WTC11 (cell line): ENCODE results near the gene NALCN. TPM values are rescaled to one million over a fixed set of nuclear protein-coding genes. Genes with fewer than 3 reads are reported as not detected.

ENCODE experiments used
- ATAC-seq: fragments of 200-7000 bp; cut with Tn5 transposase; 2 replicates; pipeline ENCODE4 v1.10.0; 2021; ENCODE audit warnings: mild to moderate bottlenecking, moderate library complexity
- CTCF ChIA-PET: fragments of 300-600 bp; sonication (Branson Sonifier 250); formaldehyde crosslinking; loops from one replicate; lab custom pipeline; 2021; ENCODE audit warnings: antibody characterized with exemption; lab: Charles Lee
- POLR2A ChIA-PET: fragments of 350-600 bp; sonication (Branson Sonifier 250); formaldehyde crosslinking; loops from one replicate; lab custom pipeline; 2021; ENCODE audit warnings: antibody characterized with exemption; lab: Charles Lee
- DNase-seq: peaks from one replicate; pipeline ENCODE4 v3.0.0; 2021; ENCODE audit warnings: low spot score
- H3K27ac Mint-ChIP-seq: 2 replicates; pipeline ENCODE4 v1.8.0; 2021; ENCODE audit warnings: mixed read lengths
- H3K27me3 Mint-ChIP-seq: 2 replicates; pipeline ENCODE4 v1.8.0; 2021; ENCODE audit warnings: low read depth, mild to moderate bottlenecking, moderate library complexity, mixed read lengths
- H3K36me3 Mint-ChIP-seq: 2 replicates; pipeline ENCODE4 v1.8.0; 2021; ENCODE audit warnings: mixed read lengths
- H3K4me1 Mint-ChIP-seq: 2 replicates; pipeline ENCODE4 v1.8.0; 2022; ENCODE audit warnings: mixed read lengths
- H3K4me3 Mint-ChIP-seq: 2 replicates; pipeline ENCODE4 v1.8.0; 2021; ENCODE audit warnings: mild to moderate bottlenecking, moderate library complexity, mixed read lengths
- H3K9me3 Mint-ChIP-seq: 2 replicates; pipeline ENCODE4 v1.8.0; 2021; ENCODE audit warnings: mixed read lengths
- E2F1 ChIP-seq: sonication (generic); formaldehyde crosslinking; IDR thresholded peaks from 2 replicates; pipeline ENCODE4 v1.8.0; 2022; ENCODE audit warnings: mild to moderate bottlenecking, missing genetic modification reagents
- E2F4 ChIP-seq: sonication (generic); formaldehyde crosslinking; IDR thresholded peaks from 2 replicates; pipeline ENCODE4 v1.8.1; 2022; ENCODE audit warnings: low read depth, mild to moderate bottlenecking, moderate library complexity, missing genetic modification reagents, borderline replicate concordance
- ELF4 ChIP-seq: sonication (generic); formaldehyde crosslinking; IDR thresholded peaks from 2 replicates; pipeline ENCODE4 v1.8.1; 2022; ENCODE audit warnings: low read depth, mild to moderate bottlenecking, moderate library complexity, missing genetic modification reagents
- ERG ChIP-seq: fragments of 250-450 bp; sonication (Bioruptor Pico); IDR thresholded peaks from 2 replicates; pipeline ENCODE4 v1.8.0; 2021; ENCODE audit warnings: mild to moderate bottlenecking
- FOXP1 ChIP-seq: sonication (generic); formaldehyde crosslinking; IDR thresholded peaks from 2 replicates; pipeline ENCODE4 v1.8.0; 2022; ENCODE audit warnings: missing genetic modification reagents, mild to moderate bottlenecking, moderate library complexity, borderline replicate concordance
- IRF2 ChIP-seq: sonication (generic); formaldehyde crosslinking; IDR thresholded peaks from 2 replicates; pipeline ENCODE4 v1.8.0; 2022; ENCODE audit warnings: low read depth, missing genetic modification reagents, borderline replicate concordance
- NFE2L1 ChIP-seq: sonication (generic); formaldehyde crosslinking; IDR thresholded peaks from 2 replicates; pipeline ENCODE4 v1.8.1; 2023; ENCODE audit warnings: missing genetic modification reagents
- NR2C2 ChIP-seq: sonication (generic); formaldehyde crosslinking; IDR thresholded peaks from 2 replicates; pipeline ENCODE4 v1.8.0; 2022; ENCODE audit warnings: mild to moderate bottlenecking, missing genetic modification reagents
- PREB ChIP-seq: sonication (generic); formaldehyde crosslinking; IDR thresholded peaks from 2 replicates; pipeline ENCODE4 v1.8.1; 2022; ENCODE audit warnings: mild to moderate bottlenecking, missing genetic modification reagents, moderate library complexity, borderline replicate concordance
- RELA ChIP-seq: sonication (generic); formaldehyde crosslinking; IDR thresholded peaks from 2 replicates; pipeline ENCODE4 v1.8.1; 2022; ENCODE audit warnings: missing genetic modification reagents, mild to moderate bottlenecking, borderline replicate concordance
- ZNF317 ChIP-seq: sonication (generic); formaldehyde crosslinking; IDR thresholded peaks from 2 replicates; pipeline ENCODE4 v1.8.1; 2023; ENCODE audit warnings: low read depth, mild to moderate bottlenecking, moderate library complexity, missing genetic modification reagents, borderline replicate concordance
- ZNF423 ChIP-seq: fragments of 250-450 bp; sonication (Bioruptor Pico); IDR thresholded peaks from 2 replicates; pipeline ENCODE4 v2.1.2; 2022; ENCODE audit warnings: mild to moderate bottlenecking, moderate library complexity
- total RNA-seq: library from RNA; stranded (reverse); gene quantifications from 3 replicates; pipeline ENCODE4 v1.2.3, GENCODE V29; 2021
- TF ChIP-seq, protein P1 (sequence below): sonication (generic); formaldehyde crosslinking; IDR thresholded peaks from 2 replicates; pipeline ENCODE4 v1.8.0; 2023; ENCODE audit warnings: missing genetic modification reagents, mild to moderate bottlenecking, borderline replicate concordance
- TF ChIP-seq, protein P2 (sequence below): fragments of 250-450 bp; sonication (Bioruptor Pico); IDR thresholded peaks from 2 replicates; pipeline ENCODE4 v1.9.0; 2021; ENCODE audit warnings: mild to moderate bottlenecking
- TF ChIP-seq, protein P3 (sequence below): sonication (generic); formaldehyde crosslinking; IDR thresholded peaks from 2 replicates; pipeline ENCODE4 v1.8.1; 2023; ENCODE audit warnings: mild to moderate bottlenecking, missing genetic modification reagents, borderline replicate concordance

The NALCN gene
- total RNA-seq, 1 experiment from 2014 or later = 0.33 TPM

GRCh38 chr13:101190337-101190736 lies 226.0 kb downstream of the NALCN start (continued):
- TF ChIP-seq ERG (CRISPR knock-in tag) = no peak
- TF ChIP-seq NFE2L1 = no peak
- no peak for TF ChIP-seq FOXP1 (CRISPR knock-in tag)
- TF ChIP-seq IRF2 = no peak
- no peak for TF ChIP-seq RELA (CRISPR knock-in tag)
- TF ChIP-seq, all 79 proteins: peak for 0

- H3K27me3 Mint-ChIP-seq = no peaks in the 10 kb centered on the region
- H3K27ac Mint-ChIP-seq = no peak overlapping the region
- no peaks in the 10 kb centered on the region for H3K36me3 Mint-ChIP-seq
- TF ChIP-seq, protein P1, sequence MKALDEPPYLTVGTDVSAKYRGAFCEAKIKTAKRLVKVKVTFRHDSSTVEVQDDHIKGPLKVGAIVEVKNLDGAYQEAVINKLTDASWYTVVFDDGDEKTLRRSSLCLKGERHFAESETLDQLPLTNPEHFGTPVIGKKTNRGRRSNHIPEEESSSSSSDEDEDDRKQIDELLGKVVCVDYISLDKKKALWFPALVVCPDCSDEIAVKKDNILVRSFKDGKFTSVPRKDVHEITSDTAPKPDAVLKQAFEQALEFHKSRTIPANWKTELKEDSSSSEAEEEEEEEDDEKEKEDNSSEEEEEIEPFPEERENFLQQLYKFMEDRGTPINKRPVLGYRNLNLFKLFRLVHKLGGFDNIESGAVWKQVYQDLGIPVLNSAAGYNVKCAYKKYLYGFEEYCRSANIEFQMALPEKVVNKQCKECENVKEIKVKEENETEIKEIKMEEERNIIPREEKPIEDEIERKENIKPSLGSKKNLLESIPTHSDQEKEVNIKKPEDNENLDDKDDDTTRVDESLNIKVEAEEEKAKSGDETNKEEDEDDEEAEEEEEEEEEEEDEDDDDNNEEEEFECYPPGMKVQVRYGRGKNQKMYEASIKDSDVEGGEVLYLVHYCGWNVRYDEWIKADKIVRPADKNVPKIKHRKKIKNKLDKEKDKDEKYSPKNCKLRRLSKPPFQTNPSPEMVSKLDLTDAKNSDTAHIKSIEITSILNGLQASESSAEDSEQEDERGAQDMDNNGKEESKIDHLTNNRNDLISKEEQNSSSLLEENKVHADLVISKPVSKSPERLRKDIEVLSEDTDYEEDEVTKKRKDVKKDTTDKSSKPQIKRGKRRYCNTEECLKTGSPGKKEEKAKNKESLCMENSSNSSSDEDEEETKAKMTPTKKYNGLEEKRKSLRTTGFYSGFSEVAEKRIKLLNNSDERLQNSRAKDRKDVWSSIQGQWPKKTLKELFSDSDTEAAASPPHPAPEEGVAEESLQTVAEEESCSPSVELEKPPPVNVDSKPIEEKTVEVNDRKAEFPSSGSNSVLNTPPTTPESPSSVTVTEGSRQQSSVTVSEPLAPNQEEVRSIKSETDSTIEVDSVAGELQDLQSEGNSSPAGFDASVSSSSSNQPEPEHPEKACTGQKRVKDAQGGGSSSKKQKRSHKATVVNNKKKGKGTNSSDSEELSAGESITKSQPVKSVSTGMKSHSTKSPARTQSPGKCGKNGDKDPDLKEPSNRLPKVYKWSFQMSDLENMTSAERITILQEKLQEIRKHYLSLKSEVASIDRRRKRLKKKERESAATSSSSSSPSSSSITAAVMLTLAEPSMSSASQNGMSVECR (CRISPR knock-in tag) = no peak
- TF ChIP-seq, protein P2, sequence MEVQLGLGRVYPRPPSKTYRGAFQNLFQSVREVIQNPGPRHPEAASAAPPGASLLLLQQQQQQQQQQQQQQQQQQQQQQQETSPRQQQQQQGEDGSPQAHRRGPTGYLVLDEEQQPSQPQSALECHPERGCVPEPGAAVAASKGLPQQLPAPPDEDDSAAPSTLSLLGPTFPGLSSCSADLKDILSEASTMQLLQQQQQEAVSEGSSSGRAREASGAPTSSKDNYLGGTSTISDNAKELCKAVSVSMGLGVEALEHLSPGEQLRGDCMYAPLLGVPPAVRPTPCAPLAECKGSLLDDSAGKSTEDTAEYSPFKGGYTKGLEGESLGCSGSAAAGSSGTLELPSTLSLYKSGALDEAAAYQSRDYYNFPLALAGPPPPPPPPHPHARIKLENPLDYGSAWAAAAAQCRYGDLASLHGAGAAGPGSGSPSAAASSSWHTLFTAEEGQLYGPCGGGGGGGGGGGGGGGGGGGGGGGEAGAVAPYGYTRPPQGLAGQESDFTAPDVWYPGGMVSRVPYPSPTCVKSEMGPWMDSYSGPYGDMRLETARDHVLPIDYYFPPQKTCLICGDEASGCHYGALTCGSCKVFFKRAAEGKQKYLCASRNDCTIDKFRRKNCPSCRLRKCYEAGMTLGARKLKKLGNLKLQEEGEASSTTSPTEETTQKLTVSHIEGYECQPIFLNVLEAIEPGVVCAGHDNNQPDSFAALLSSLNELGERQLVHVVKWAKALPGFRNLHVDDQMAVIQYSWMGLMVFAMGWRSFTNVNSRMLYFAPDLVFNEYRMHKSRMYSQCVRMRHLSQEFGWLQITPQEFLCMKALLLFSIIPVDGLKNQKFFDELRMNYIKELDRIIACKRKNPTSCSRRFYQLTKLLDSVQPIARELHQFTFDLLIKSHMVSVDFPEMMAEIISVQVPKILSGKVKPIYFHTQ = no peak
- ChIA-PET POLR2A (no interaction called here), CTCF (interaction anchor here (1.6 kb wide), 1 partner anchor 17 kb away, joined by 5 read pairs; no protein-coding TSS in a partner anchor)
- no peak for ATAC-seq
- DNase-seq = no peak
- H3K4me3 Mint-ChIP-seq = no peak overlapping the region
- H3K9me3 Mint-ChIP-seq = peaks cover 5% of the 10 kb centered on the region; the same call in 1 of the 2 replicates
- H3K4me1 Mint-ChIP-seq = no peaks in the 10 kb centered on the region
These were observed 230.7 kb downstream of the NALCN start for GRCh38 chr13:101185606-101186005.

- Mint-ChIP-seq H3K27me3 (no peaks in the 10 kb centered on the region), H3K4me3 (no peak overlapping the region), H3K27ac (no peak overlapping the region), H3K36me3 (no peaks in the 10 kb centered on the region), H3K4me1 (peaks cover 5% of the 10 kb centered on the region; the same call in 1 of the 2 replicates), H3K9me3 (peaks cover 7% of the 10 kb centered on the region; the same call in 1 of the 2 replicates)
- ATAC-seq (no peak), DNase-seq (no peak)
- ChIA-PET CTCF (no interaction called here), POLR2A (no interaction called here)
- TF ChIP-seq ELF4 = no peak
- TF ChIP-seq ZNF317 = no peak
- TF ChIP-seq, protein P3, sequence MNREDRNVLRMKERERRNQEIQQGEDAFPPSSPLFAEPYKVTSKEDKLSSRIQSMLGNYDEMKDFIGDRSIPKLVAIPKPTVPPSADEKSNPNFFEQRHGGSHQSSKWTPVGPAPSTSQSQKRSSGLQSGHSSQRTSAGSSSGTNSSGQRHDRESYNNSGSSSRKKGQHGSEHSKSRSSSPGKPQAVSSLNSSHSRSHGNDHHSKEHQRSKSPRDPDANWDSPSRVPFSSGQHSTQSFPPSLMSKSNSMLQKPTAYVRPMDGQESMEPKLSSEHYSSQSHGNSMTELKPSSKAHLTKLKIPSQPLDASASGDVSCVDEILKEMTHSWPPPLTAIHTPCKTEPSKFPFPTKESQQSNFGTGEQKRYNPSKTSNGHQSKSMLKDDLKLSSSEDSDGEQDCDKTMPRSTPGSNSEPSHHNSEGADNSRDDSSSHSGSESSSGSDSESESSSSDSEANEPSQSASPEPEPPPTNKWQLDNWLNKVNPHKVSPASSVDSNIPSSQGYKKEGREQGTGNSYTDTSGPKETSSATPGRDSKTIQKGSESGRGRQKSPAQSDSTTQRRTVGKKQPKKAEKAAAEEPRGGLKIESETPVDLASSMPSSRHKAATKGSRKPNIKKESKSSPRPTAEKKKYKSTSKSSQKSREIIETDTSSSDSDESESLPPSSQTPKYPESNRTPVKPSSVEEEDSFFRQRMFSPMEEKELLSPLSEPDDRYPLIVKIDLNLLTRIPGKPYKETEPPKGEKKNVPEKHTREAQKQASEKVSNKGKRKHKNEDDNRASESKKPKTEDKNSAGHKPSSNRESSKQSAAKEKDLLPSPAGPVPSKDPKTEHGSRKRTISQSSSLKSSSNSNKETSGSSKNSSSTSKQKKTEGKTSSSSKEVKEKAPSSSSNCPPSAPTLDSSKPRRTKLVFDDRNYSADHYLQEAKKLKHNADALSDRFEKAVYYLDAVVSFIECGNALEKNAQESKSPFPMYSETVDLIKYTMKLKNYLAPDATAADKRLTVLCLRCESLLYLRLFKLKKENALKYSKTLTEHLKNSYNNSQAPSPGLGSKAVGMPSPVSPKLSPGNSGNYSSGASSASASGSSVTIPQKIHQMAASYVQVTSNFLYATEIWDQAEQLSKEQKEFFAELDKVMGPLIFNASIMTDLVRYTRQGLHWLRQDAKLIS (CRISPR knock-in tag) = no peak
- TF ChIP-seq NR2C2 (CRISPR knock-in tag) = no peak
- TF ChIP-seq NFE2L1 = no peak
- TF ChIP-seq E2F4 (CRISPR knock-in tag) = no peak
- no peak for TF ChIP-seq ZNF423
- no peak for TF ChIP-seq PREB (CRISPR knock-in tag)
- no peak for TF ChIP-seq E2F1 (CRISPR knock-in tag)
These were observed 235.1 kb downstream of the NALCN start for GRCh38 chr13:101181076-101181685.
